B cell (primary cell): ENCODE measurements around the gene MKRN1.

Experiments
- EZH2 ChIP-seq: IDR thresholded peaks from 2 replicates; pipeline ENCODE4 v1.6.1; 2012; ENCODE audit warnings: borderline replicate concordance, low read depth, mild to moderate bottlenecking, moderate library complexity, low read length; ENCODE audit not compliant: insufficient read depth, poor library complexity, severe bottlenecking
- TF ChIP-seq, protein P1 (sequence below): fragments of 200-600 bp; IDR thresholded peaks from one replicate; pipeline ENCODE4 v1.8.0; 2022; ENCODE audit warnings: antibody characterized with exemption, mild to moderate bottlenecking

GRCh38 chr7:140433396-140433795, 45.9 kb downstream of the MKRN1 start:
- TF ChIP-seq, protein P1, sequence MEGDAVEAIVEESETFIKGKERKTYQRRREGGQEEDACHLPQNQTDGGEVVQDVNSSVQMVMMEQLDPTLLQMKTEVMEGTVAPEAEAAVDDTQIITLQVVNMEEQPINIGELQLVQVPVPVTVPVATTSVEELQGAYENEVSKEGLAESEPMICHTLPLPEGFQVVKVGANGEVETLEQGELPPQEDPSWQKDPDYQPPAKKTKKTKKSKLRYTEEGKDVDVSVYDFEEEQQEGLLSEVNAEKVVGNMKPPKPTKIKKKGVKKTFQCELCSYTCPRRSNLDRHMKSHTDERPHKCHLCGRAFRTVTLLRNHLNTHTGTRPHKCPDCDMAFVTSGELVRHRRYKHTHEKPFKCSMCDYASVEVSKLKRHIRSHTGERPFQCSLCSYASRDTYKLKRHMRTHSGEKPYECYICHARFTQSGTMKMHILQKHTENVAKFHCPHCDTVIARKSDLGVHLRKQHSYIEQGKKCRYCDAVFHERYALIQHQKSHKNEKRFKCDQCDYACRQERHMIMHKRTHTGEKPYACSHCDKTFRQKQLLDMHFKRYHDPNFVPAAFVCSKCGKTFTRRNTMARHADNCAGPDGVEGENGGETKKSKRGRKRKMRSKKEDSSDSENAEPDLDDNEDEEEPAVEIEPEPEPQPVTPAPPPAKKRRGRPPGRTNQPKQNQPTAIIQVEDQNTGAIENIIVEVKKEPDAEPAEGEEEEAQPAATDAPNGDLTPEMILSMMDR = no peak
- no peak for TF ChIP-seq EZH2
